GM12801 (cell line): ENCODE data around the gene PRG2.

Experiments used
- CTCF ChIP-seq: IDR thresholded peaks from one replicate; pipeline ENCODE4 v1.5.1; 2011; ENCODE audit warnings: control low read depth; ENCODE audit not compliant: insufficient read length; ENCODE audit errors: extremely low read depth

PRG2 gene

GRCh38 chr11:57417056-57417455, 26.6 kb upstream of the PRG2 start:
- no peak for TF ChIP-seq CTCF

GRCh38 chr11:57416436-57416835, 26.0 kb upstream of the PRG2 start:
- TF ChIP-seq CTCF, result no peak

- TF ChIP-seq CTCF, result no peak
Measured at GRCh38 chr11:57414612-57415212, 24.3 kb upstream of the PRG2 start.

- TF ChIP-seq CTCF, result no peak
Measured at GRCh38 chr11:57413681-57414080, 23.2 kb upstream of the PRG2 start.

- no peak for TF ChIP-seq CTCF
Measured at GRCh38 chr11:57410287-57410686, 19.8 kb upstream of the PRG2 start.

- no peak for TF ChIP-seq CTCF
Measured at GRCh38 chr11:57409321-57410100, 19.1 kb upstream of the PRG2 start.

- TF ChIP-seq CTCF, result no peak
Measured at GRCh38 chr11:57408771-57409170, 18.3 kb upstream of the PRG2 start.
